GM23338 (cell line): ENCODE data around the gene DOCK1.

Experiments
- CREB1 ChIP-seq: fragments of 250-450 bp; sonication (Bioruptor Pico); IDR thresholded peaks from 2 replicates; pipeline ENCODE4 v1.5.0; 2020; ENCODE audit warnings: low read depth, mild to moderate bottlenecking, moderate library complexity
- CTCF ChIP-seq, 2 experiments: fragments of 200-600 bp in 1 of 2; sonication (generic) in 1 of 2; conservative IDR thresholded peaks; 2 replicates each; pipeline versions ENCODE4 v1.5.1 to v1.6.1; 2016 to 2017; ENCODE audit warnings: antibody characterized with exemption in 2 of 2, low read depth in 2 of 2, mild to moderate bottlenecking in 2 of 2, moderate library complexity in 1 of 2
- ETS1 ChIP-seq: IDR thresholded peaks from 2 replicates; pipeline ENCODE4 v1.6.1; 2016; ENCODE audit warnings: antibody characterized with exemption
- EZH2 ChIP-seq: fragments of 200-600 bp; sonication (generic); IDR thresholded peaks from one replicate; pipeline ENCODE4 v1.8.0; 2017; ENCODE audit warnings: antibody characterized with exemption, mild to moderate bottlenecking, low read depth; ENCODE audit not compliant: unreplicated experiment
- EZH2phosphoT487 ChIP-seq: fragments of 200-600 bp; sonication (generic); IDR thresholded peaks from one replicate; pipeline ENCODE4 v1.8.1; 2018; ENCODE audit warnings: antibody characterized with exemption; ENCODE audit not compliant: unreplicated experiment
- POLR2AphosphoS5 ChIP-seq: IDR thresholded peaks from 2 replicates; pipeline ENCODE4 v1.6.1; 2016; ENCODE audit warnings: antibody characterized with exemption, low read depth
- REST ChIP-seq: IDR thresholded peaks from one replicate; pipeline ENCODE4 v1.6.1; 2018; ENCODE audit warnings: antibody characterized with exemption; ENCODE audit not compliant: unreplicated experiment
- STAT1 ChIP-seq: IDR thresholded peaks from one replicate; pipeline ENCODE4 v1.6.1; 2016; ENCODE audit warnings: antibody characterized with exemption; ENCODE audit not compliant: unreplicated experiment
- ZNF114 ChIP-seq: fragments of 250-450 bp; sonication (Bioruptor Pico); IDR thresholded peaks from 2 replicates; pipeline ENCODE4 v1.5.0; 2020; ENCODE audit warnings: mild to moderate bottlenecking, moderate library complexity
- ZNF331 ChIP-seq: fragments of 250-450 bp; sonication (Bioruptor Pico); IDR thresholded peaks from 2 replicates; pipeline ENCODE4 v1.5.0; 2020; ENCODE audit warnings: low read depth, mild to moderate bottlenecking, moderate library complexity

GRCh38 chr10:127067542-127068194 lies 162.4 kb downstream of the DOCK1 start:
- TF ChIP-seq CTCF (conservative IDR thresholded peaks at IDR 0.05; ENCODE audit: low read depth in 2 of 2) (no peak), EZH2 (no peak), ZNF114 (CRISPR knock-in tag) (no peak), POLR2AphosphoS5 (no peak), CREB1 (CRISPR knock-in tag) (no peak), ZNF331 (CRISPR knock-in tag) (no peak), STAT1 (no peak), REST (no peak), ETS1 (no peak), EZH2phosphoT487 (no peak)
